WTC11 (cell line): ENCODE measurements around the gene RCBTB1. TPM values are rescaled to one million over a fixed set of nuclear protein-coding genes. Genes with fewer than 3 reads are reported as not detected.
"Not testable (repeated sequence)": the region's sequence is repeated elsewhere in the genome, so short reads cannot be mapped to it uniquely, and the experiment has no call there.

ENCODE experiments used
- ATAC-seq: fragments of 200-7000 bp; cut with Tn5 transposase; 2 replicates; pipeline ENCODE4 v1.10.0; 2021; ENCODE audit warnings: mild to moderate bottlenecking, moderate library complexity
- CTCF ChIA-PET: fragments of 300-600 bp; sonication (Branson Sonifier 250); formaldehyde crosslinking; loops from one replicate; lab custom pipeline; 2021; ENCODE audit warnings: antibody characterized with exemption; lab: Charles Lee
- POLR2A ChIA-PET: fragments of 350-600 bp; sonication (Branson Sonifier 250); formaldehyde crosslinking; loops from one replicate; lab custom pipeline; 2021; ENCODE audit warnings: antibody characterized with exemption; lab: Charles Lee
- DNase-seq: peaks from one replicate; pipeline ENCODE4 v3.0.0; 2021; ENCODE audit warnings: low spot score
- H3K27ac Mint-ChIP-seq: 2 replicates; pipeline ENCODE4 v1.8.0; 2021; ENCODE audit warnings: mixed read lengths
- H3K27me3 Mint-ChIP-seq: 2 replicates; pipeline ENCODE4 v1.8.0; 2021; ENCODE audit warnings: low read depth, mild to moderate bottlenecking, moderate library complexity, mixed read lengths
- H3K36me3 Mint-ChIP-seq: 2 replicates; pipeline ENCODE4 v1.8.0; 2021; ENCODE audit warnings: mixed read lengths
- H3K4me1 Mint-ChIP-seq: 2 replicates; pipeline ENCODE4 v1.8.0; 2022; ENCODE audit warnings: mixed read lengths
- H3K4me3 Mint-ChIP-seq: 2 replicates; pipeline ENCODE4 v1.8.0; 2021; ENCODE audit warnings: mild to moderate bottlenecking, moderate library complexity, mixed read lengths
- H3K9me3 Mint-ChIP-seq: 2 replicates; pipeline ENCODE4 v1.8.0; 2021; ENCODE audit warnings: mixed read lengths
- ATF2 ChIP-seq: sonication (generic); formaldehyde crosslinking; IDR thresholded peaks from 2 replicates; pipeline ENCODE4 v1.8.1; 2022; ENCODE audit warnings: low read depth, missing genetic modification reagents, borderline replicate concordance
- E2F1 ChIP-seq: sonication (generic); formaldehyde crosslinking; IDR thresholded peaks from 2 replicates; pipeline ENCODE4 v1.8.0; 2022; ENCODE audit warnings: mild to moderate bottlenecking, missing genetic modification reagents
- E2F5 ChIP-seq: sonication (generic); formaldehyde crosslinking; IDR thresholded peaks from 2 replicates; pipeline ENCODE4 v1.8.1; 2022; ENCODE audit warnings: mild to moderate bottlenecking, moderate library complexity, missing genetic modification reagents
- ELF4 ChIP-seq: sonication (generic); formaldehyde crosslinking; IDR thresholded peaks from 2 replicates; pipeline ENCODE4 v1.8.1; 2022; ENCODE audit warnings: low read depth, mild to moderate bottlenecking, moderate library complexity, missing genetic modification reagents
- ERG ChIP-seq: fragments of 250-450 bp; sonication (Bioruptor Pico); IDR thresholded peaks from 2 replicates; pipeline ENCODE4 v1.8.0; 2021; ENCODE audit warnings: mild to moderate bottlenecking
- FOXJ3 ChIP-seq: sonication (generic); formaldehyde crosslinking; IDR thresholded peaks from 2 replicates; pipeline ENCODE4 v1.9.0; 2021; ENCODE audit warnings: missing genetic modification reagents, mild to moderate bottlenecking, borderline replicate concordance
- JAZF1 ChIP-seq: fragments of 250-450 bp; sonication (Bioruptor Pico); IDR thresholded peaks from 2 replicates; pipeline ENCODE4 v1.9.0; 2021; ENCODE audit warnings: moderate library complexity, mild to moderate bottlenecking, inconsistent platforms
- MAX ChIP-seq: sonication (generic); formaldehyde crosslinking; IDR thresholded peaks from 2 replicates; pipeline ENCODE4 v1.8.0; 2022; ENCODE audit warnings: mild to moderate bottlenecking, missing genetic modification reagents
- OVOL2 ChIP-seq: fragments of 250-450 bp; sonication (Bioruptor Pico); IDR thresholded peaks from 2 replicates; pipeline ENCODE4 v1.9.0; 2021; ENCODE audit warnings: mild to moderate bottlenecking, borderline replicate concordance
- RELA ChIP-seq: sonication (generic); formaldehyde crosslinking; IDR thresholded peaks from 2 replicates; pipeline ENCODE4 v1.8.1; 2022; ENCODE audit warnings: missing genetic modification reagents, mild to moderate bottlenecking, borderline replicate concordance
- TCF7 ChIP-seq: sonication (generic); formaldehyde crosslinking; IDR thresholded peaks from 2 replicates; pipeline ENCODE4 v1.8.0; 2022; ENCODE audit warnings: mild to moderate bottlenecking, low read depth, missing genetic modification reagents, moderate library complexity
- TEAD4 ChIP-seq: sonication (generic); formaldehyde crosslinking; IDR thresholded peaks from 2 replicates; pipeline ENCODE4 v1.8.0; 2022; ENCODE audit warnings: mild to moderate bottlenecking, missing genetic modification reagents
- ZBTB43 ChIP-seq: sonication (generic); formaldehyde crosslinking; IDR thresholded peaks from 2 replicates; pipeline ENCODE4 v1.8.1; 2023; ENCODE audit warnings: mild to moderate bottlenecking, missing genetic modification reagents
- ZNF138 ChIP-seq: sonication (generic); formaldehyde crosslinking; conservative IDR thresholded peaks from 2 replicates; pipeline ENCODE4 v1.8.1; 2022; ENCODE audit warnings: mild to moderate bottlenecking, moderate library complexity, missing genetic modification reagents
- ZNF281 ChIP-seq: sonication (generic); formaldehyde crosslinking; IDR thresholded peaks from 2 replicates; pipeline ENCODE4 v1.8.0; 2023; ENCODE audit warnings: mild to moderate bottlenecking, missing genetic modification reagents
- ZNF512 ChIP-seq: sonication (generic); formaldehyde crosslinking; IDR thresholded peaks from 2 replicates; pipeline ENCODE4 v1.8.1; 2022; ENCODE audit warnings: missing genetic modification reagents, borderline replicate concordance
- total RNA-seq: library from RNA; stranded (reverse); gene quantifications from 3 replicates; pipeline ENCODE4 v1.2.3, GENCODE V29; 2021

The RCBTB1 gene
- total RNA-seq, 1 experiment from 2014 or later, result 31.3 TPM

- TF ChIP-seq OVOL2 (CRISPR knock-in tag), result no peak
- no peak for TF ChIP-seq ELF4 (CRISPR knock-in tag)
- no peak for TF ChIP-seq JAZF1 (CRISPR knock-in tag)
- TF ChIP-seq ZBTB43, result no peak
- TF ChIP-seq FOXJ3 (CRISPR knock-in tag), result no peak
These were observed 17.9 kb downstream of the RCBTB1 start (continued) for GRCh38 chr13:49567491-49567890.

GRCh38 chr13:49566461-49566860, 18.9 kb downstream of the RCBTB1 start:
- no peaks in the 10 kb centered on the region for H3K27me3 Mint-ChIP-seq
- no peak for DNase-seq
- no peak for TF ChIP-seq OVOL2 (CRISPR knock-in tag)
- ChIA-PET CTCF (no interaction called here), POLR2A (no interaction called here)
- H3K36me3 Mint-ChIP-seq, result peaks cover 39% of the 10 kb centered on the region
- no peaks in the 10 kb centered on the region for H3K4me1 Mint-ChIP-seq
- no peak overlapping the region for H3K27ac Mint-ChIP-seq
- H3K9me3 Mint-ChIP-seq, result peaks cover 4% of the 10 kb centered on the region
- no peak for ATAC-seq
- no peak overlapping the region for H3K4me3 Mint-ChIP-seq

- CTCF ChIA-PET, H3K4me3 Mint-ChIP-seq, H3K9me3 Mint-ChIP-seq, POLR2A ChIA-PET, DNase-seq, H3K27ac Mint-ChIP-seq, H3K4me1 Mint-ChIP-seq, ATAC-seq, H3K27me3 Mint-ChIP-seq: not testable (repeated sequence)
- peaks cover 47% of the 10 kb centered on the region for H3K36me3 Mint-ChIP-seq
These were observed 19.9 kb downstream of the RCBTB1 start for GRCh38 chr13:49565461-49565860.

- H3K36me3 Mint-ChIP-seq, result peaks cover 63% of the 10 kb centered on the region
- ATAC-seq (no peak), DNase-seq (no peak)
- H3K27me3 Mint-ChIP-seq, result no peaks in the 10 kb centered on the region
- no peaks in the 10 kb centered on the region for H3K4me1 Mint-ChIP-seq
- peaks cover 8% of the 10 kb centered on the region for H3K9me3 Mint-ChIP-seq
- ChIA-PET CTCF (no interaction called here), POLR2A (no interaction called here)
- TF ChIP-seq ATF2 (CRISPR knock-in tag), result no peak
- no peak for TF ChIP-seq ZNF281 (CRISPR knock-in tag)
- no peak for TF ChIP-seq ZNF138
- TF ChIP-seq TCF7 (CRISPR knock-in tag), result no peak
- H3K4me3 Mint-ChIP-seq, result no peak overlapping the region
- H3K27ac Mint-ChIP-seq, result no peak overlapping the region
These were observed 21.8 kb downstream of the RCBTB1 start for GRCh38 chr13:49563516-49563915.

- Mint-ChIP-seq H3K27ac (0 out of 2 replicates have a peak overlapping the region, but pooled peaks have one; percentile 51), H3K4me3 (no peak overlapping the region), H3K27me3 (no peaks in the 10 kb centered on the region), H3K9me3 (peaks cover 4% of the 10 kb centered on the region), H3K4me1 (no peaks in the 10 kb centered on the region), H3K36me3 (peaks cover 58% of the 10 kb centered on the region)
- ChIA-PET POLR2A (no interaction called here), CTCF (interaction anchor here (0.9 to 2.2 kb wide), 3 partner anchors 43 to 313 kb away, joined by 3 to 5 read pairs (median 4); partner anchors contain the start of gene CDADC1)
- no peak for ATAC-seq
- no peak for DNase-seq
- TF ChIP-seq RELA (no peak), JAZF1 (CRISPR knock-in tag) (no peak), TEAD4 (CRISPR knock-in tag) (no peak), ERG (CRISPR knock-in tag) (no peak), MAX (CRISPR knock-in tag) (no peak), E2F5 (CRISPR knock-in tag) (no peak), E2F1 (CRISPR knock-in tag) (no peak), ZNF512 (CRISPR knock-in tag) (no peak)
These were observed 24.3 kb downstream of the RCBTB1 start for GRCh38 chr13:49561062-49561410.
